Mesendoderm (in vitro differentiated cells): ENCODE results near the gene EDN1.

Experiments used
- DNase-seq: peaks from one replicate; pipeline ENCODE4 v3.0.0; 2013
- H2AK5ac ChIP-seq: 2 replicates; pipeline ENCODE4 v1.6.1; 2013; ENCODE audit warnings: low read length, inconsistent platforms
- H2BK120ac ChIP-seq: 2 replicates; pipeline ENCODE4 v1.6.1; 2013; ENCODE audit warnings: low read depth, mild to moderate bottlenecking, low read length, moderate library complexity, mixed read lengths
- H2BK15ac ChIP-seq: replicated peaks from 2 replicates; pipeline ENCODE4 v1.6.1; 2013; ENCODE audit warnings: low read depth, mild to moderate bottlenecking, moderate library complexity
- H2BK5ac ChIP-seq: 2 replicates; pipeline ENCODE4 v1.6.1; 2013; ENCODE audit warnings: low read length, inconsistent platforms
- H3K18ac ChIP-seq: 2 replicates; pipeline ENCODE4 v1.6.1; 2013; ENCODE audit warnings: mild to moderate bottlenecking, low read length, mixed read lengths
- H3K23ac ChIP-seq: one replicate; pipeline ENCODE4 v1.6.1; 2013; ENCODE audit warnings: low read length
- H3K27ac ChIP-seq: 2 replicates; pipeline ENCODE4 v1.5.1; 2013; ENCODE audit warnings: low read depth, mild to moderate bottlenecking, inconsistent platforms, low read length, moderate library complexity
- H3K27me3 ChIP-seq: 2 replicates; pipeline ENCODE4 v1.6.1; 2013; ENCODE audit warnings: low read length, control low read depth, mild to moderate bottlenecking, inconsistent platforms; ENCODE audit not compliant: insufficient read depth, poor library complexity
- H3K36me3 ChIP-seq: 2 replicates; pipeline ENCODE4 v1.6.1; 2013; ENCODE audit warnings: low read length, inconsistent platforms; ENCODE audit not compliant: control insufficient read depth, insufficient read depth
- H3K4ac ChIP-seq: one replicate; pipeline ENCODE4 v1.6.1; 2013; ENCODE audit warnings: low read depth, mild to moderate bottlenecking, low read length, moderate library complexity
- H3K4me1 ChIP-seq: 2 replicates; pipeline ENCODE4 v1.6.1; 2013; ENCODE audit warnings: low read depth, low read length, inconsistent platforms; ENCODE audit not compliant: control insufficient read depth
- H3K4me2 ChIP-seq: 2 replicates; pipeline ENCODE4 v1.6.1; 2013; ENCODE audit warnings: low read length
- H3K4me3 ChIP-seq: 2 replicates; pipeline ENCODE4 v1.5.1; 2013; ENCODE audit warnings: mild to moderate bottlenecking, low read length
- H3K56ac ChIP-seq: one replicate; pipeline ENCODE4 v1.6.1; 2013; ENCODE audit warnings: low read length
- H3K79me1 ChIP-seq: 2 replicates; pipeline ENCODE4 v1.6.1; 2013; ENCODE audit warnings: low read length, inconsistent platforms
- H3K79me2 ChIP-seq: 2 replicates; pipeline ENCODE4 v1.6.1; 2013; ENCODE audit warnings: mild to moderate bottlenecking, low read length; ENCODE audit not compliant: control insufficient read depth, insufficient read depth
- H3K9ac ChIP-seq: 2 replicates; pipeline ENCODE4 v1.6.1; 2013; ENCODE audit warnings: low read length, inconsistent platforms
- H4K5ac ChIP-seq: one replicate; pipeline ENCODE4 v1.6.1; 2013; ENCODE audit warnings: low read length
- H4K8ac ChIP-seq: one replicate; pipeline ENCODE4 v1.6.1; 2013; ENCODE audit warnings: low read depth, mild to moderate bottlenecking, control low read depth, low read length, moderate library complexity
- WGBS: extraction: QIAGEN DNeasy Blood & Tissue Kit; methylation state at CpG from one replicate; pipeline ENCODE4 v1.1.7; 2013; ENCODE audit warnings: low lambda C conversion rate, missing lambda C conversion rate; ENCODE audit not compliant: insufficient coverage; ENCODE audit errors: extremely low coverage; 5-methylcytosine and 5-hydroxymethylcytosine counted together

EDN1 gene

DNA sequence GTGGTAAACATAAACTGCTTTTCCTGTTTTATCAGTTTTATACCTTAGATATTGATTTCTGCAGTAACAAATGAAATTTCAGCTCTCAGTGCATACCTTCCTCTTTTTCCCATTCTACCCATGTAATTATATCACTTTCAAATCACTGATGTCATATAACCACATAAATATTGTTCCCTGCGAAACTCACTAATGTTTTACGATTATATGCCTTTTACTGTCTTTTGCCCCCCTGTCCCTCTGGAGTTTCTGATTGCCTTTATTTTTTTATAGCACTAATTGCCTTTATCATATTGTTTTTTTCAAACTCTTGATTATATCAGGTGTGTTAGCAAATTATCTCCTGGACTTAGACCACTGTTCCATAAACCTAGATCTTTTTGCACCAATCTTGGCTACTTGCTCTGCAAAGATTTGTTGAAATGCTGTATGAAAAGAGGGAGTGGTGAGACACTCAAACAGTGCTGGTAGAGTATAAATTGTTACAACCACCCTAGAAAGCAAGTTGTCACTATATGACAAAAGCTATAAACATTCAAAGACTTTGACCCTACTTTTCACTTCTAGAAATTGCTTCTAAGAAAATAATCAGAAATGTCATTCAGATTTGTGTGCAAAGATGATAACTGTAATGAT is 29.6 kb upstream of the EDN1 start:
- Histone ChIP-seq H3K79me1 (no peaks in the 10 kb centered on the region), H3K4me2 (no peak overlapping the region), H2BK5ac (no peak overlapping the region), H3K4ac (no peak overlapping the region), H3K79me2 (no peaks in the 10 kb centered on the region), H3K27ac (no peak overlapping the region), H2BK120ac (no peak overlapping the region), H3K9ac (no peak overlapping the region), H3K4me1 (no peaks in the 10 kb centered on the region), H4K5ac (no peak overlapping the region), H4K8ac (no peak overlapping the region), H2BK15ac (no peak overlapping the region), H3K36me3 (no peaks in the 10 kb centered on the region), H3K56ac (no peak overlapping the region), H3K27me3 (no peaks in the 10 kb centered on the region), H3K18ac (no peak overlapping the region), H2AK5ac (no peak overlapping the region), H3K23ac (no peak overlapping the region), H3K4me3 (no peak overlapping the region)
- WGBS: no CpG with 5 or more reads among the region's 2 CpGs
- DNase-seq: no peak

DNA sequence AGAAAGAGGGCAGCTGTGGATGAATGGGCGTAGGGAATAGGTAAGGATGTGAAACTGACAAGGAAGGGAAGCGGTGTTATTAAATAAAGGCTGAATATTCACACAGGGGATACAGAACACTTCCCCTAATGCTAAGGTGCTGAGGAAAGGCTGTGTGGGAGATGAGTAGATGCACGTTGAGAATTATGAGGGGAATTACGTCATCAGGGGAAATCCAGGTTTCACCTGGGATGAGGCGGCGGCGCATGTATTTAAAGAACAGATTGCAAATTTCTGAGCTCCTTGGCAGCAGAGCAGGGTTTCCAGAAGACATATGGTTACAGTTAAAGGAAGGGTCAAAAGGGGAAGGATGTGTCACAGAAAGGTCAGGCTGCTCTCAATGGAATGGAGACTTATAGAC is 28.7 kb upstream of the EDN1 start:
- no CpG with 5 or more reads among the region's 7 CpGs for WGBS
- DNase-seq: no peak
- Histone ChIP-seq H3K9ac (no peak overlapping the region), H4K8ac (no peak overlapping the region), H3K23ac (no peak overlapping the region), H3K4me1 (no peaks in the 10 kb centered on the region), H3K18ac (no peak overlapping the region), H3K79me1 (no peaks in the 10 kb centered on the region), H3K27me3 (no peaks in the 10 kb centered on the region), H3K56ac (no peak overlapping the region), H3K79me2 (no peaks in the 10 kb centered on the region), H2BK15ac (no peak overlapping the region), H3K36me3 (no peaks in the 10 kb centered on the region), H2BK5ac (no peak overlapping the region), H2AK5ac (no peak overlapping the region), H4K5ac (no peak overlapping the region), H2BK120ac (no peak overlapping the region), H3K27ac (no peak overlapping the region), H3K4me2 (no peak overlapping the region), H3K4me3 (no peak overlapping the region), H3K4ac (no peak overlapping the region)

DNA sequence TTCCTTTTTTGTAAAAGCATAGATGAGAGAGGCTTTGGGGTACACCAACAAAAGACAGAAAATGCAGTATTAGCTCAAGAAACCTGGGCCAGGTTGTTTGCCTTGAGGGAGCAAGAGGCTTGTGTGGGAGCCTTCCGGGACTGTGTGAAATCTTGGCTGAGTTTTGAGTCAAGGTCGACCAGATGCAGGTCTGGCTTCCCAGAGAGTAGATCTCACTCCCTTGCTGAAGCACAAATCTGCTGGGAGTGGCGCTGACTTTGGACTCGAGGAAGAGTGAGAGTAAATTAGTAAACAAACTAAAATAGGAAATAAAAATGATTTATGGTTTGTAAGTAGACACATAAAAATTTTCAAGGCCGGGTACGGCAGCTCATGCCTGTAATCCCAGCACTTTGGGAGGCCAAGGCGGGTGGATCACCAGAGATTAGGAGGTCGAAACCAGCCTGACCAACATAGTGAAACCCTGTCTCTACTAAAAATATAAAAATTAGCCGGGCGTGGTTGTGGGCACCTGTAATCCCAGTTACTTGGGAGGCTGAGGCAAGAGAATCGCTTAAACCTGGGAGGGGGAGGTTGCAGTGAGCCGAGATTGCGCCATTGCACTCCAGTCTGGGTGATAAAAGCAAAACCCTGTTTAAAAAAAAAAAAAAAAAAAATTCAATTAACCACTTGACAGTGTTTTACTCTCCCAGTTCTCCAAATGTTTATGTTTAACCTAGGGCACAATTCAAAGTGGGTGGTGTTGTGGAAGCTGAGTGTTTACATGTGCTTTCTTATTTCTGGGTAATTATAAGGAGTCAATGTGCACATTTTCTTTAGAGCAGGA is 27.7 kb upstream of the EDN1 start:
- Histone ChIP-seq H3K23ac (no peak overlapping the region), H3K79me2 (no peaks in the 10 kb centered on the region), H3K4me1 (no peaks in the 10 kb centered on the region), H3K79me1 (no peaks in the 10 kb centered on the region), H4K5ac (no peak overlapping the region), H3K4me3 (no peak overlapping the region), H3K27me3 (no peaks in the 10 kb centered on the region), H2BK15ac (no peak overlapping the region), H3K36me3 (no peaks in the 10 kb centered on the region), H3K4me2 (no peak overlapping the region), H2BK5ac (no peak overlapping the region), H3K56ac (no peak overlapping the region), H3K18ac (no peak overlapping the region), H3K9ac (no peak overlapping the region), H2AK5ac (no peak overlapping the region), H3K4ac (no peak overlapping the region), H2BK120ac (no peak overlapping the region), H3K27ac (no peak overlapping the region), H4K8ac (no peak overlapping the region)
- WGBS: no CpG with 5 or more reads among the region's 13 CpGs
- no peak for DNase-seq

DNA sequence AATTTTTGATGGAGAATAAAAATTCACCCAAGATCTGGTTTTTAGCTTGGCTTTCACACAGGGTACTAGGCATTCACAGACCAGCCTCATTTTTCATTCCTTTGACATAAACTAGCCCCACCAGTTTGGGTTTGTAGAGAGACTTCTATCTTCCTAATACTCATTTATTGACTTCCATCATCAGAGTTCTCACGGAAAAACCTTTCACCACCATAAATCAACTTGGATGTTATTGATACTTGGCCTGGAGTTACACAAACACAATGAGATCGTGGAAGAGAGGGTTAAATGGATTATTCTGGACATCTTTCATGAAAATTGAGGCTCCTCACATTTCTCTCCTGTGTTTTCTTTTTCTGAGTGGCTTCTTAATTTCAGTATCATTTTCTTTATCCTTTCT is 26.8 kb upstream of the EDN1 start:
- Histone ChIP-seq H3K4me1 (no peaks in the 10 kb centered on the region), H2AK5ac (no peak overlapping the region), H2BK5ac (no peak overlapping the region), H3K23ac (no peak overlapping the region), H3K18ac (no peak overlapping the region), H3K9ac (no peak overlapping the region), H4K8ac (no peak overlapping the region), H3K4me3 (no peak overlapping the region), H3K79me2 (no peaks in the 10 kb centered on the region), H3K4me2 (no peak overlapping the region), H3K4ac (no peak overlapping the region), H2BK15ac (no peak overlapping the region), H4K5ac (no peak overlapping the region), H3K36me3 (no peaks in the 10 kb centered on the region), H3K27ac (no peak overlapping the region), H3K27me3 (no peaks in the 10 kb centered on the region), H2BK120ac (no peak overlapping the region), H3K79me1 (no peaks in the 10 kb centered on the region), H3K56ac (no peak overlapping the region)
- no CpG with 5 or more reads among the region's 2 CpGs for WGBS
- DNase-seq: no peak

DNA sequence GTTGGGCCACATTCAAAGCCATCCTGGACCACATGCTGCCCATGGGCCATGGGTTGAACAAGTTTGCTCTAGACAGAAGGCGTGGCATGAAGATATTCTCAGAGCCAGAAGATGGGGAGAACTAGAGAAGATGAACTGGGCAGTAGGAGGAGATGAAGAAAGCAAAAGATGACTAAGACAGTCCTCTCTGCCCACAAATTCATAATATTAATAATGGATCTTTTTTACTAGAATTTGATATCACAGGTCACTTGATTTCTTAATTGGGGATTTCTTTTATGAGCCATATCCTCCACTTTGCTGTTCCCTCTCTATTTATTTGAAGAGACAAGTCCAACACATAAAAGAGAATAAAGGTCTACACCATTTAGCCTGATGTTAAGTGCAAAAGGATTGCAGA is 25.5 kb upstream of the EDN1 start:
- Histone ChIP-seq H3K56ac (no peak overlapping the region), H2BK15ac (no peak overlapping the region), H3K23ac (no peak overlapping the region), H3K36me3 (no peaks in the 10 kb centered on the region), H2BK120ac (no peak overlapping the region), H3K27ac (no peak overlapping the region), H3K4ac (no peak overlapping the region), H3K79me2 (no peaks in the 10 kb centered on the region), H3K27me3 (no peaks in the 10 kb centered on the region), H2BK5ac (no peak overlapping the region), H4K5ac (no peak overlapping the region), H4K8ac (no peak overlapping the region), H3K4me2 (no peak overlapping the region), H3K4me3 (no peak overlapping the region), H3K9ac (no peak overlapping the region), H3K18ac (no peak overlapping the region), H3K4me1 (no peaks in the 10 kb centered on the region), H3K79me1 (no peaks in the 10 kb centered on the region), H2AK5ac (no peak overlapping the region)
- WGBS: no CpG with 5 or more reads among the region's 1 CpG
- DNase-seq: no peak
